MCF 10A (cell line): Measurements from ENCODE around the gene IRAK2. TPM values are rescaled to one million over a fixed set of nuclear protein-coding genes. Genes with fewer than 3 reads are reported as not detected.
A peak's percentile ranks its signal among the peaks of the same experiment; 100 is the strongest.

ENCODE experiments used
- BruUV-seq: library from RNA; stranded (reverse); fragments of 400-500 nt; replicated peaks from 2 replicates; lab custom pipeline; 2021; lab: Mats Ljungman, UMichigan
- CTCF ChIA-PET: fragments of 300-600 bp; sonication (Branson Sonifier 250); formaldehyde crosslinking; extraction: SDS; loops from one replicate; lab custom pipeline; 2021; ENCODE audit warnings: antibody characterized with exemption, inconsistent platforms; lab: Yijun Ruan, JAX
- POLR2A ChIA-PET: fragments of 300-600, 350-650 bp; sonication (Branson Sonifier 250); formaldehyde crosslinking; extraction: SDS; loops from one replicate; lab custom pipeline; 2020; ENCODE audit warnings: antibody characterized with exemption, inconsistent platforms; lab: Yijun Ruan, JAX
- DNase-seq: peaks from one replicate; pipeline ENCODE4 v3.0.0-alpha.2; 2018; ENCODE audit not compliant: unreplicated experiment
- H3K27ac Mint-ChIP-seq: one replicate; pipeline ENCODE4 v1.8.0; 2022; ENCODE audit warnings: mild to moderate bottlenecking, low read depth, mixed read lengths; ENCODE audit not compliant: unreplicated experiment
- H3K27me3 Mint-ChIP-seq: one replicate; pipeline ENCODE4 v1.8.0; 2022; ENCODE audit warnings: mixed read lengths; ENCODE audit not compliant: insufficient read depth, unreplicated experiment
- H3K36me3 Mint-ChIP-seq: one replicate; pipeline ENCODE4 v1.8.0; 2022; ENCODE audit warnings: mild to moderate bottlenecking, moderate library complexity, mixed read lengths; ENCODE audit not compliant: insufficient read depth, unreplicated experiment
- H3K4me1 Mint-ChIP-seq: one replicate; pipeline ENCODE4 v1.8.0; 2022; ENCODE audit warnings: mixed read lengths; ENCODE audit not compliant: insufficient read depth, unreplicated experiment
- H3K4me3 Mint-ChIP-seq: one replicate; pipeline ENCODE4 v1.8.0; 2022; ENCODE audit warnings: mild to moderate bottlenecking, moderate library complexity, mixed read lengths; ENCODE audit not compliant: unreplicated experiment
- H3K9me3 Mint-ChIP-seq: one replicate; pipeline ENCODE4 v1.8.0; 2022; ENCODE audit warnings: mixed read lengths; ENCODE audit not compliant: unreplicated experiment
- CTCF ChIP-seq: fragments of 200-600 bp; IDR thresholded peaks from one replicate; pipeline ENCODE4 v1.8.0; 2022; ENCODE audit warnings: antibody characterized with exemption, mild to moderate bottlenecking; ENCODE audit not compliant: unreplicated experiment
- intact Hi-C: fragments of 100-400 bp; cut with micrococcal nuclease; formaldehyde crosslinking; loops from 2 replicates; pipeline ENCODE4 v1.14.1; 2022
- total RNA-seq: library from RNA; stranded (reverse); gene quantifications from 2 replicates; pipeline ENCODE4 v1.2.3, GENCODE V29; 2022

The IRAK2 gene
- total RNA-seq, 1 experiment from 2014 or later = 6.0 TPM

DNA sequence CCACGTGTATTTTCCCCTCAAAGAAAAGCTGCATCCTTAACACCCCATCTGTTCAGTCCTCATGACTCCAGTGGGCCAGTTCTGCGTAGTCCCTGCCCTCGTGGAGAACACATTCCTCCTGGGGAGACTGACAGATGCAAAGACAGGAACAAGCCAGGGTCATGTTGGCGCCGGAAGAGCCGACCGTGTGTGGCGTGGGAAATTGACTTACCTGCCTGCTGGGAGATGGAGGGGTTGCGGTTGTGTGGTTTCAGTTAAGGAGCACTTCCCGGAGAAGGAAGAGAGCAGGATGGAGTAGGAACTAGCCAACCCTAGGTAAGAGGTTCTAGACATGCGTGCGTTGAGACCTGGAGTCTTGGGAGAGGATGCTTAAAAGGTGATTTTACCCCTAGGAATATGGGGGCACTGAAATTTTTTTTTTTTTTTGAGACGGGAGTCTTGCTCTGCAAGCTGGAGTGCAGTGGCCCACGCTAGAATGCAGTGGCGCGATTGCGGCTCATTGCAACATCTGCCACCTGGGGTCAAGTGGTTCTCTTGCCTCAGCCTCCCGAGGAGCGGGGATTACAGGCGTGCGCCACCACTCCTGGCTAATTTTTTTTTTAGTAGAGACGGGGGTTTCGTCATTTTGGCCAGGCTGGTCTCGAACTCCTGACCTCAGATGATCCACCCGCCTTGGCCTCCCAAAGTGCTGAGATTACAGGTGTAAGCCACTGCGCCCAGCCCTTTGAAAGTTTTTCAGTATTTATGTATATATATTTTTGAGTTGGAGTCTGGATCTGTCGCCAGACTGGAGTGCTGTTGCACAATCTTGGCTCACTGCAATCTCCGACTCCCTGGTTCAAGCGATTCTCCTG, 21.8 kb upstream of the IRAK2 start:
- no TSS peak for BruUV-seq
- no peak for TF ChIP-seq CTCF
- H3K4me3 Mint-ChIP-seq = peak overlapping the region; percentile 86
- H3K27ac Mint-ChIP-seq = peak overlapping the region; percentile 92
- intact Hi-C loops = loop anchor here (2.0 kb wide), 1 partner anchor 82 kb away; no protein-coding TSS in a partner anchor
- POLR2A ChIA-PET = interaction anchor here (0.7 to 3.8 kb wide), 6 partner anchors 50 to 1568 kb away, joined by 3 to 41 read pairs (median 4); partner anchors contain the start of gene RPUSD3
- peaks cover 55% of the 10 kb centered on the region for H3K36me3 Mint-ChIP-seq
- CTCF ChIA-PET = interaction anchor here (0.7 kb wide), 2 partner anchors 9 to 81 kb away, joined by 3 to 4 read pairs; no protein-coding TSS in a partner anchor
- peaks cover 6% of the 10 kb centered on the region for H3K4me1 Mint-ChIP-seq
- no peaks in the 10 kb centered on the region for H3K27me3 Mint-ChIP-seq
- DNase-seq = peak; percentile 38
- no peaks in the 10 kb centered on the region for H3K9me3 Mint-ChIP-seq

DNA sequence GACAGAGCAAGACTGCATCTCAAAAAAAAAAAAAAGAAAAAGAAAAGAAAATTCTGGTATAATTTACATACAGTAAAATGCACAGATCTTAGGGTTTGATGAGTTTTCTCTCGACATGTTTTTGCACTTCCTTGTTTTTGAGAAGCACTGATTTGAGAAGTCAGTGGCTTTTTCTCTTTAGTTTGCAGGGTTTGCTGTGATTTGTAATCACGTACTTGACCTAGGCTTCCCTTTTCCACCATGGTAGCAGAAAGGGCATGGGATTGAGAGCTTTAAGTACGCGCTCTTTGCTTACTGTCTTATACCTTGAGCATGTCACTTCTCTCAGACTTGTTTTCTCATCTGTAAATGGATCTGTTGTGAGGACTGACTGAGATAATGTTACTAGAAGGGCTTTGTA, 19.0 kb upstream of the IRAK2 start:
- no TSS peak for BruUV-seq
- H3K9me3 Mint-ChIP-seq = no peaks in the 10 kb centered on the region
- no peak for TF ChIP-seq CTCF
- no peak overlapping the region for H3K27ac Mint-ChIP-seq
- intact Hi-C loops = no loop called here
- H3K4me1 Mint-ChIP-seq = peaks cover 6% of the 10 kb centered on the region
- CTCF ChIA-PET = interaction anchor here (0.6 to 0.7 kb wide), 2 partner anchors 11 to 12 kb away, joined by 3 read pairs; no protein-coding TSS in a partner anchor
- POLR2A ChIA-PET = interaction anchor here (0.6 kb wide), 1 partner anchor 53 kb away, joined by 4 read pairs; no protein-coding TSS in a partner anchor
- DNase-seq = no peak
- no peak overlapping the region for H3K4me3 Mint-ChIP-seq
- no peaks in the 10 kb centered on the region for H3K27me3 Mint-ChIP-seq
- H3K36me3 Mint-ChIP-seq = peaks cover 82% of the 10 kb centered on the region

- ChIA-PET POLR2A (interaction anchor here (0.7 kb wide), 1 partner anchor 8 kb away, joined by 4 read pairs; no protein-coding TSS in a partner anchor), CTCF (interaction anchor here (0.7 kb wide), 2 partner anchors 78 to 151 kb away, joined by 3 read pairs; no protein-coding TSS in a partner anchor)
- Mint-ChIP-seq H3K4me3 (no peak overlapping the region), H3K9me3 (no peaks in the 10 kb centered on the region), H3K4me1 (no peaks in the 10 kb centered on the region), H3K27ac (no peak overlapping the region), H3K36me3 (peaks cover 99% of the 10 kb centered on the region), H3K27me3 (no peaks in the 10 kb centered on the region)
- intact Hi-C loops = no loop called here
- no peak for DNase-seq
- no peak for TF ChIP-seq CTCF
- no TSS peak for BruUV-seq
Measured at GRCh38 chr3:10149226-10149625, 15.5 kb upstream of the IRAK2 start.

DNA sequence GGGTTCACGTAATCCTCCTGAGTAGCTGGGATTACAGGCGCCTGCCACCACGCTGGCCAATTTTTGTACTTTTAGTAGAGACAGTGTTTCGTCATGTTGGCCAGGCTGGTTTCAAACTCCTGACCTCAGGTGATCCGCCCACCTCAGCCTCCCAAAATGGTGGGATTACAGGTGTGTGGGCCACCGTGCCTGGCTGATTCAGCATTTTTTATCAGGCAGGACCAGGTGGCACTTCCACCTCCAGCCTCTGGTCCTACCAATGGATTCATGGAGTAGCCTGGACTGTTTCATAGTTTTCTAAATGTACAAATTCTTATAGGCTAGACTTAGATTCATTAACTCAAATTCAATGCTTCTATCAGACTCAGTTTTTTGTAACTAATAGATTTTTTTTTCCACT, 13.7 kb upstream of the IRAK2 start:
- POLR2A ChIA-PET = interaction anchor here (0.9 to 1.1 kb wide), 3 partner anchors 10 to 71 kb away, joined by 3 read pairs; partner anchors contain the start of gene VHL
- no peaks in the 10 kb centered on the region for H3K27me3 Mint-ChIP-seq
- CTCF ChIA-PET = interaction anchor here (0.6 to 0.8 kb wide), 2 partner anchors 27 to 110 kb away, joined by 4 read pairs; no protein-coding TSS in a partner anchor
- H3K4me1 Mint-ChIP-seq = no peaks in the 10 kb centered on the region
- H3K36me3 Mint-ChIP-seq = peaks cover 98% of the 10 kb centered on the region
- TF ChIP-seq CTCF = no peak
- BruUV-seq = no TSS peak
- intact Hi-C loops = no loop called here
- H3K4me3 Mint-ChIP-seq = no peak overlapping the region
- no peak for DNase-seq
- no peak overlapping the region for H3K27ac Mint-ChIP-seq
- H3K9me3 Mint-ChIP-seq = no peaks in the 10 kb centered on the region
